ENCODE data around the gene MYO9B. TPM values are rescaled to one million over a fixed set of nuclear protein-coding genes. Genes with fewer than 3 reads are reported as not detected.

The MYO9B gene
- polyA plus RNA-seq, 3 donors: 5.9 to 366 (median 7.5) TPM

GRCh38 chr19:17054746-17055145 lies 20.8 kb upstream of the MYO9B start:
- peaks cover 58 to 89% of the 10 kb centered on the region in 2 donors for H3K36me3 ChIP-seq (replicated peaks in 1 of 2; ENCODE audit: control insufficient read depth in 1 of 2, insufficient read depth in 2 of 2, low read length in 2 of 2)

GRCh38 chr19:17055636-17056035 lies 19.9 kb upstream of the MYO9B start:
- H3K27ac ChIP-seq (ENCODE audit: low read depth in 1 of 2, low read length in 2 of 2): no peak overlapping the region
- Mint-ChIP-seq H3K27ac (peak overlapping the region in 2 of 7 donors; percentile 19 to 36), H3K4me1 (peaks cover 4% of the 10 kb centered on the region), H3K9me3 (no peaks in the 10 kb centered on the region), H3K36me3 (peaks cover 75 to 92% of the 10 kb centered on the region in 2 donors), H3K27me3 (ENCODE audit: low read depth in 3 of 3) (peaks cover 0 to 5% (median 0%) of the 10 kb centered on the region in 3 donors), H3K4me3 (no peak overlapping the region)
- DNase-seq: no peak
- H3K4me1 ChIP-seq (ENCODE audit: control insufficient read depth in 1 of 2, insufficient read depth in 2 of 2, low read length in 2 of 2): peaks cover 3 to 4% of the 10 kb centered on the region in 2 donors
- no peak overlapping the region for H2AFZ ChIP-seq (ENCODE audit: insufficient read depth, low read depth, low read length, poor library complexity, severe bottlenecking)
- no peaks in the 10 kb centered on the region for H3K79me2 ChIP-seq (ENCODE audit: insufficient read depth, low read length)
- peaks cover 52 to 83% of the 10 kb centered on the region in 2 donors for H3K36me3 ChIP-seq (replicated peaks in 1 of 2; ENCODE audit: control insufficient read depth in 1 of 2, insufficient read depth in 2 of 2, low read length in 2 of 2)
- no peaks in the 10 kb centered on the region for H4K20me1 ChIP-seq (ENCODE audit: insufficient read depth, low read length)
- no peaks in the 10 kb centered on the region for H3K9me3 ChIP-seq (replicated peaks in 1 of 2; ENCODE audit: control insufficient read depth in 1 of 2, insufficient read depth in 1 of 2, low read length in 2 of 2)
- 90% methylated on average over 13 of the region's 15 CpGs for WGBS (ENCODE audit: insufficient coverage)
- no peak overlapping the region for H3K4me2 ChIP-seq (replicated peaks; ENCODE audit: extremely low read depth, low read length, poor library complexity, severe bottlenecking)
- H3K27me3 ChIP-seq (ENCODE audit: control insufficient read depth in 2 of 2, insufficient read depth in 2 of 2, low read length in 2 of 2): no peaks in the 10 kb centered on the region
- TF ChIP-seq CTCF (IDR thresholded peaks at IDR 0.05): no peak
- intact Hi-C loops (cut with micrococcal nuclease): loop anchor here in 1 of 2 donors (10.0 kb wide), 1 partner anchor 341 kb away; the partner anchor contains the start of gene NWD1
- no peak overlapping the region for H3K4me3 ChIP-seq (replicated peaks in 1 of 3; ENCODE audit: low read depth in 2 of 3, low read length in 3 of 3)
- no peak overlapping the region for H3K9ac ChIP-seq (ENCODE audit: insufficient read depth, low read length, poor library complexity, severe bottlenecking)

More at GRCh38 chr19:17054746-17055145, 20.8 kb upstream of the MYO9B start:
- no peaks in the 10 kb centered on the region for H3K79me2 ChIP-seq (ENCODE audit: insufficient read depth, low read length)
- Mint-ChIP-seq H3K27me3 (ENCODE audit: low read depth in 3 of 3) (peaks cover 0 to 5% (median 0%) of the 10 kb centered on the region in 3 donors), H3K27ac (no peak overlapping the region), H3K4me1 (no peaks in the 10 kb centered on the region), H3K36me3 (peaks cover 74 to 92% of the 10 kb centered on the region in 2 donors), H3K9me3 (no peaks in the 10 kb centered on the region), H3K4me3 (no peak overlapping the region)
- no peak overlapping the region for H3K9ac ChIP-seq (ENCODE audit: insufficient read depth, low read length, poor library complexity, severe bottlenecking)
- no peak for TF ChIP-seq CTCF (IDR thresholded peaks at IDR 0.05)
- H3K27ac ChIP-seq (ENCODE audit: low read depth in 1 of 2, low read length in 2 of 2): no peak overlapping the region
- no peaks in the 10 kb centered on the region for H3K27me3 ChIP-seq (ENCODE audit: control insufficient read depth in 2 of 2, insufficient read depth in 2 of 2, low read length in 2 of 2)
- no peak overlapping the region for H2AFZ ChIP-seq (ENCODE audit: insufficient read depth, low read depth, low read length, poor library complexity, severe bottlenecking)
- H4K20me1 ChIP-seq (ENCODE audit: insufficient read depth, low read length): no peaks in the 10 kb centered on the region
- H3K4me2 ChIP-seq (replicated peaks; ENCODE audit: extremely low read depth, low read length, poor library complexity, severe bottlenecking): no peak overlapping the region
- no peaks in the 10 kb centered on the region for H3K9me3 ChIP-seq (replicated peaks in 1 of 2; ENCODE audit: control insufficient read depth in 1 of 2, insufficient read depth in 1 of 2, low read length in 2 of 2)
- H3K4me1 ChIP-seq (ENCODE audit: control insufficient read depth in 1 of 2, insufficient read depth in 2 of 2, low read length in 2 of 2): no peaks in the 10 kb centered on the region
- no peak overlapping the region for H3K4me3 ChIP-seq (replicated peaks in 1 of 3; ENCODE audit: low read depth in 2 of 3, low read length in 3 of 3)
- intact Hi-C loops (cut with micrococcal nuclease): loop anchor here in 1 of 2 donors (5.0 to 10.0 kb wide), 2 partner anchors 277 to 340 kb away; partner anchors contain the start of gene NWD1
- 100% methylated on average over 2 of the region's 5 CpGs for WGBS (ENCODE audit: insufficient coverage)
- DNase-seq: no peak

Measured in CD14-positive monocyte (primary cell).